Jurkat, Clone E6-1 (cell line): Measurements from ENCODE around the gene CTLA4. TPM values are rescaled to one million over a fixed set of nuclear protein-coding genes. Genes with fewer than 3 reads are reported as not detected.

Source experiments
- DNase-seq: peaks from one replicate; pipeline ENCODE4 v3.0.0-alpha.2; 2011; ENCODE audit warnings: low read depth, low spot score
- H3K4me3 ChIP-seq: 2 replicates; pipeline ENCODE4 v1.5.1; 2011; ENCODE audit warnings: mild to moderate bottlenecking, low read length, control low read depth, moderate library complexity
- polyA plus RNA-seq: library from polyadenylated mRNA; unstranded; fragments of >200 nt; gene quantifications from one replicate; pipeline ENCODE4 v1.2.1, GENCODE V29; 2012; ENCODE audit warnings: missing spikeins; ENCODE audit not compliant: insufficient read length, insufficient read depth

The CTLA4 gene
- not detected for polyA plus RNA-seq

DNA sequence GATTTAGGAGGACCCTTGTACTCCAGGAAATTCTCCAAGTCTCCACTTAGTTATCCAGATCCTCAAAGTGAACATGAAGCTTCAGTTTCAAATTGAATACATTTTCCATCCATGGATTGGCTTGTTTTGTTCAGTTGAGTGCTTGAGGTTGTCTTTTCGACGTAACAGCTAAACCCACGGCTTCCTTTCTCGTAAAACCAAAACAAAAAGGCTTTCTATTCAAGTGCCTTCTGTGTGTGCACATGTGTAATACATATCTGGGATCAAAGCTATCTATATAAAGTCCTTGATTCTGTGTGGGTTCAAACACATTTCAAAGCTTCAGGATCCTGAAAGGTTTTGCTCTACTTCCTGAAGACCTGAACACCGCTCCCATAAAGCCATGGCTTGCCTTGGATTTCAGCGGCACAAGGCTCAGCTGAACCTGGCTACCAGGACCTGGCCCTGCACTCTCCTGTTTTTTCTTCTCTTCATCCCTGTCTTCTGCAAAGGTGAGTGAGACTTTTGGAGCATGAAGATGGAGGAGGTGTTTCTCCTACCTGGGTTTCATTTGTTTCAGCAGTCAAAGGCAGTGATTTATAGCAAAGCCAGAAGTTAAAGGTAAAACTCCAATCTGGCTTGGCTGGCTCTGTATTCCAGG lies at the start of gene CTLA4:
Gene CTLA4 (plus strand): TSS at position 211 of the 640 bp plus-strand sequence. CDS start 172 bp downstream, at position 383.
- DNase-seq = peak; percentile 24
- H3K4me3 ChIP-seq = no peak within 1 kb of the TSS

DNA sequence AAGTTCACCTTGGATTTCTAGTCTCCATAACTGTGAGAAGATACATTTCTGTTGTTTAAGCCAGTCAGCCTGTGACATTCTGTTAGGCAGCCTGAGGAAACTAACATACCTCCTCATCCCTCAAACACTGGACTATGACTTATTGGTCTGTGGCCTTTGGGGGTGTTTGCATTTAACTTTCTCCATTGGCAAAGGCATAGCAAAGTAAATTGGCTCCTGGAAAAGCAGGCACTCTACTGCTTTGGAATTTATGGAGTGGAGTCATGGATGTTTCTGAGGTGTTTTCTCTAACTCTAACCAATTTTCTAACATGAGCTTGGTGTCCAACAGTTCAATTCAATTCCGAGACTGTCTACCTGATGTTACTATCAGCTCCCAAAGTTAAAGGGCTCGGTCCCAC lies 48.9 kb upstream of the CTLA4 start:
- no peak overlapping the region for H3K4me3 ChIP-seq

GRCh38 chr2:203819434-203820133 lies 48.0 kb upstream of the CTLA4 start:
- DNase-seq = no peak
- no peak overlapping the region for H3K4me3 ChIP-seq

More for the DNA sequence above, 48.9 kb upstream of the CTLA4 start:
- no peak for DNase-seq

GRCh38 chr2:203820969-203821368 lies 46.6 kb upstream of the CTLA4 start:
- H3K4me3 ChIP-seq = no peak overlapping the region
- DNase-seq = no peak

DNA sequence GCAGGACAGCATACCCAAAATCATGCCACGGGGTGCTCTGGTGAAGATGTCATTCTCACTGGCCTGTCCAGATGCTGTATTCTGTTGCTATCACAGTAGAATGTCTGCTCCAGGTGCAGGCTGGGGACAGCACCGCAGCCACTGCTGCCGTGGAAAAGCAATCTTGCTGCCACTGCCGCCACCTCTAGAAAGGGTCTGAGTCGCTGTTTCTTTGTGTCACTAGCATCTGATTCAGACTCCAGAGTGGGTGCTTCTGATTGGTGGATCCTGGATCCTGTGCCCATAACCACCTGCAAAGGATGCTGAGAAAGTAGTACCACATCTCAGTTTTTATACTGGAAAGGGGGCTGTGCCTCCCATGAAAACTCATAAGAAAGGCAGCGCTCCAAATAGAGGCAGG lies 45.3 kb upstream of the CTLA4 start:
- no peak for DNase-seq

DNA sequence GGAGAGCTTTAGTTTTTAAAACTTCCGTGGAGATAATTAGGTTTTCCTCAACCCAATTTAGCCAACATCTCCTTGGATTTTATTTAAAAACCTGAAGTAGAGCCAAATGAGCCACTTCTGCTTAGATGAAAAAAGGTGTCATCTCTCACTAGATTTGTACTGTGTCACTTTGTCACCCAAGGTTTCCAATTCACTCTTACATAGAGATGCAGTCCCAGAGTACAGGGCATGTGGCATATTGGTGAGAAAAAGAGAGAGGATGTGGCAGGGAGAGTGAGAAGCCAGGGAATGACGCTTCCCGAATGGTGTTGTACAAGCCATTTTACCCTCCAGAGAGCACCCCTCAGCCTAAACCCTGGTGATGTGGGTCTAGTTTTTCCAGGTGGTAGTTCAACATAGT lies 44.4 kb upstream of the CTLA4 start:
- DNase-seq = no peak
- no peak overlapping the region for H3K4me3 ChIP-seq

More for the DNA sequence above, 45.3 kb upstream of the CTLA4 start:
- H3K4me3 ChIP-seq = no peak overlapping the region

GRCh38 chr2:203824057-203824456 lies 43.5 kb upstream of the CTLA4 start:
- DNase-seq = no peak
- no peak overlapping the region for H3K4me3 ChIP-seq

GRCh38 chr2:203824603-203825002 lies 43.0 kb upstream of the CTLA4 start:
- H3K4me3 ChIP-seq = no peak overlapping the region
- no peak for DNase-seq

DNA sequence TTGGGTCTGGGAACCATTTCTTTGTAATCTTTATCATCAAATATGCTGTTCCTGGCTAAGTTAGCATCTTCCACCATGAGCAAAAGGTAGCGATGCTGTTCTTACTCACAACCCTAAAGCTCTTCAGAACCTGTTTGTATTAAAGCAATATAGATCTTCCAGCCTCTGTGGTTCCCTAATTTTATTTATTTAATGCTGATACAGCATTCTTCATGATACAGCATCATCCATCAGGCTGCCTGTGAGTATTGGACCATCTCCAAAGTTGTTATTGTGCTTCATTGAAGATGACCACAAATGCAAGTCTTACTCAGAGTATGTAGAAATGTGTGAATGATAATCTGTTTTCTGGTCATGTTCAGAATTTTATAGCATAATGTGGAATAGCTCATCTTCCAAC lies 40.9 kb upstream of the CTLA4 start:
- no peak overlapping the region for H3K4me3 ChIP-seq
- DNase-seq = no peak

- H3K4me3 ChIP-seq = no peak overlapping the region
- DNase-seq = no peak
Observed at GRCh38 chr2:203830304-203831055, 37.1 kb upstream of the CTLA4 start.

DNA sequence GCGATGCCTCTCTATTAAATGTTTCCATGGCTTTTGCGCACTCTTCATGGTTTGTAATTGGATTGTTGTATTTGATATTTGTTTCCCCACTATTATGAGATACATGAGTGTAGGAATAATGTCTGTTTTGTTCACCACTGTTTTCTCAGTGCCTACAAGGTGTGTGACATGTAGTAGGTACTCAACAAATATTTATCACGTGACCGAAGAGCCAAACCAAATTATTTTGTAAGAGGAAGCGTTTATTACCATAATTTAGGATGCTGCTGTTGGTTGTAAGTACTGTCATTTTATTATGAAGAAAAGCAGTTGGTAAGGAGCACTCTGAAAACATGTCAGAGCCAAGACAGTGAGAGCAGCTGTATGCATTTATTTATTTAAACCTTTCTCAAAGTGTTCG lies 32.2 kb upstream of the CTLA4 start:
- DNase-seq = no peak
- no peak overlapping the region for H3K4me3 ChIP-seq

DNA sequence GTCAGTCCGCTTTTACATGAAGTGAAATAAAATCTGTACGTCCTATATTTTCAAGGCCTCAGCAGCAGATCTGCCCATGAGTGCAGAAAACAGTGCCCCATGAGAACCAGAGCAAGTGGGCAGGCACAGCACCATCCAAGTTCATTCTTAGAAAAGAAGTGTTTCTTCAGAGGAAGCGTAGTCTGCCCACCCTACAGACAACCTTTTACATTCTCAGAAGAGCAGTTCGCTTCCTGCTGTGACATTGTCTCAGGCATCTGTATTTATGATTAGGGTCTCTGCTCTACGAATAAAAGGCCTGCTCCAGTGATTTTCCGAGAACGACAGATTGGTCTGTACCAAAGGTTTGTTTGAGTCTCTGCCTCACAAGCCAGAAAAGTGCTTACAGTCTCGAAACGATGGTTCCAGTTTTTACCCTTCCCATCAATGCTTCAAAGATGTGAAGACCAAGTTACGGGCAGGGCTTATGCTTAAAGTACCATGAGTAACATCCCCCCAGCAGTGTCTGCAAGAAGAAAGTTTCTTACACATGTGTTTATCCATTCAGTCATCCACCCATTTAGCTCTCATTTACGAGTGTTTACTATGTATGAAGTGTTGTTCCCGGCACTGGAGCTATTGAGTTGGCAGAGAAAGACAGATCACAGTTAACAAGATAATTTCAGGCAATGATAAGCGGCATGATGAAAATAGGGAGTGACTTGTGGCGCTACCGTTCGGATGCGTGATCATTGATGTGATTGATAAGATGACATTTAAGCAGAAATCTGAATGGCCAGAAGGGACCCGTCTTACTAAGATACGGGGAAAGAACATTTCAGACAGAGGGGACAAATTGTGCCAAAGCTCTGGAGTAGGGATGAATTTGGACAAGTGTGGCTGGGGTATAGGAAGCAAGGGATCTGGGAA lies 31.4 kb upstream of the CTLA4 start:
- no peak overlapping the region for H3K4me3 ChIP-seq
- no peak for DNase-seq

DNA sequence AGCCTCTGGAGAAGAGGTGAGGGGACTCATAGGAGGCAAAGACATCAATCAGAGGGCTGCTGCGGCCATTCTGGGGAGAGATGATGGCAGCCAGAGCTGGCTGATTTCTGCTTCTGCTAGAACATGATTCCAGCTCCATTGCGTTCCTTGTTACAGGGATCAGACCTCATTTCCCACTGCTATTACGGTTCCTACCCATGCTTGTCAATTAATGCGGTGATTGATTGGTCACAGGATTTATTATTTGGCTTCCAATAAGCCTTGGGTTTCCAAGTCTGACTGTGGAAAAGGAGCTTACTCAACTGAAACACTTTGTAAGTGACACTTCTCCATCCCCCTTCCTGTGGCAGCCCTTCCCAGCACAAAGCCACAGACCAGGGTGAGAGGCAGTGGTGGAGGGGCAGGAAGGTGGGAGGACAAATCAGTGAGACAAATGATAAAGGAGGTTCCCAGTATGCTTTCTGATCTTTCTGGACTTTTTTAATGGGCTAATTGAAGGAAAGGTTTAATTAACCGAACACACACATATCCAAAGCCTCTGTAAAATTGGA lies 26.8 kb upstream of the CTLA4 start:
- no peak overlapping the region for H3K4me3 ChIP-seq
- DNase-seq = no peak

GRCh38 chr2:203841654-203842053 lies 25.9 kb upstream of the CTLA4 start:
- DNase-seq = no peak

DNA sequence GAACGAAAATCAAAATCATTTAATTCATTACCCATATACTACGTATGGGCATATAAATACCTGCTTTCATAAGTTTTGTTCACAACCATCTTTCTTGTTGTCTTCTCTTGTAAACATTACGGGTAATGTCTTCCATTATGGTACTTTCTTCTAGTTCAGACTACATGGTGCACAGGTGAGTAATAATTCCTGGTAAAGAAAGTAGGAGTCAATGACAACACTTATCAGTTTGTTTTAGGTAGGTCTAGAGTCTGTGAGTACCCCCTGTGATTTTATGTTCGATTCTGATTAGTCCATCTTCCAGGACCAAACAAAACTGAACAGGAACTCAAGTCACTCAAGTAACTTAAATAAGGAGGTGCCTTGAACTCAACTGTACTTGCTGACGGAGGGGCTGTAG lies 25.2 kb upstream of the CTLA4 start:
- no peak overlapping the region for H3K4me3 ChIP-seq
- no peak for DNase-seq

More at GRCh38 chr2:203841654-203842053, 25.9 kb upstream of the CTLA4 start:
- no peak overlapping the region for H3K4me3 ChIP-seq

DNA sequence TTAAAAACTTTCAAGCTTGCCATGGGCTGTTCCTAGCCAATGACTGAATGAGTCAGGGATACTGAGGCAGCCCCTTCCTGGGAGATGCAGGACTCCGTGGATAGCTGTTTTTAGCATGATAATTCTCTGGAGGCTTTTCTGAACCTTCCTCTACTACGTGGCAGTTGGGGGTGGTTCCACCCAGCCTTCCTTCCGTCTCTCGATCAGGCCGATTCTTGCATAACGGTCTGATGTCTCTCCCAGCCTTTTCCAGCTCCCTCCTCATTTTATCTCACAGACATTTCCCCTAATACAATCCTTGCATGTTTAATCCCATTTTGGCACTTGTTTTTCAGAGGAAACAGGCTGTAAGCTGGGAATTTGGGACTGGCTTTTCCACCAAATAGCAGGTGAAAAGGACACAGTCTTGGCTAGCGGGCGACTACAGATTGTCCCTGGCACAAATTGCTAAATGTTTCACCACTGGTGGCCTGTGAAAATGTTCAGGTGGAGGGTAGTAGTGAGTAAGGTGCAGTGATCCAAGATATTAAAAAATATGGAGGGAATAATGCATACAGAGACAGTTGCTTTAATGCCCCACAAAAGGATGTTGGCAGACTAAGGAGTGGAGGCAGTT lies 21.0 kb upstream of the CTLA4 start:
- no peak overlapping the region for H3K4me3 ChIP-seq
- DNase-seq = no peak

- no peak for DNase-seq
- no peak overlapping the region for H3K4me3 ChIP-seq
Observed at GRCh38 chr2:203849010-203849409, 18.6 kb upstream of the CTLA4 start.

DNA sequence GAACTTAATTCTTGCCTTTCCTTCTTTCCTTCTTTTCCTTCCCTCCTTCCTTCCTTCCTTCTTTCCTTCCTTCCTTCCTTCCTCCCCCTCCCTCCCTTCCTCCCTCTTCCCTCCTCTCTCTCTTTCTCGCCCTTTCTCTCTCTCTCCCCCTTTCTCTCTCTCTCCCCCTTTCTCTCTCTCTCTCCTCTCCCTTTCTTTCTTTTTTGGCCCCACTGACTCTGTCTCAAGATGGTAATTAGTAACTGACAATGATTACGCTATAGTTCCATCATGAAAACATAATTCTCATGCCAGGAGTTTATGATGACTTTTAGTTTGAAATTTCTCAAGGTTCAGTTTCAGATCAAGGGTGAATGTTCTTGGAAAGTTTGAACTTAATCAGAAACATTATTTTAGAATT lies 14.8 kb upstream of the CTLA4 start:
- no peak overlapping the region for H3K4me3 ChIP-seq
- no peak for DNase-seq
